Heart left ventricle (tissue), 16 donors: ENCODE results near the gene ZC3H12C. TPM values are rescaled to one million over a fixed set of nuclear protein-coding genes. Genes with fewer than 3 reads are reported as not detected.

Source experiments
- ATAC-seq, 4 donors: fragments of 200-7000 bp; cut with Tn5 transposase; one replicate each; pipeline ENCODE4 v1.9.1; 2020 to 2022; ENCODE audit warnings: moderate library complexity in 4 of 4, mild to moderate bottlenecking in 3 of 4, moderate number of reproducible peaks in 1 of 4
- DNase-seq, 5 donors: peaks; one replicate each; pipeline ENCODE4 v3.0.0-alpha.2; 2020
- H3K27ac ChIP-seq, 12 donors: fragments of 200-600 bp; sonication (generic) in 4 of 12; one replicate each; pipeline versions ENCODE4 v1.5.0 to v1.8.0; 2016 to 2022; ENCODE audit warnings: mild to moderate bottlenecking in 2 of 12
- H3K27me3 ChIP-seq, 9 donors: fragments of 200-600 bp; sonication (generic) in 2 of 9; one replicate each; pipeline versions ENCODE4 v1.5.1 to v1.8.0; 2016 to 2022; ENCODE audit warnings: mild to moderate bottlenecking in 3 of 9
- H3K36me3 ChIP-seq, 9 donors: fragments of 200-600 bp; sonication (generic) in 2 of 9; one replicate each; pipeline versions ENCODE4 v1.5.0 to v1.8.0; 2018 to 2022; ENCODE audit warnings: mild to moderate bottlenecking in 2 of 9
- H3K4me1 ChIP-seq, 12 donors: fragments of 200-600 bp; sonication (generic) in 4 of 12; one replicate each; pipeline versions ENCODE4 v1.5.0 to v1.8.0; 2016 to 2022; ENCODE audit warnings: mild to moderate bottlenecking in 3 of 12
- H3K4me3 ChIP-seq, 12 donors: fragments of 200-600 bp; sonication (generic) in 4 of 12; one replicate each; pipeline versions ENCODE4 v1.5.0 to v1.8.0; 2017 to 2022; ENCODE audit warnings: mild to moderate bottlenecking in 9 of 12, moderate library complexity in 4 of 12
- H3K9me3 ChIP-seq, 12 donors: fragments of 200-600 bp; sonication (generic) in 4 of 12; one replicate each; pipeline versions ENCODE4 v1.5.0 to v1.8.0; 2016 to 2022; ENCODE audit warnings: mild to moderate bottlenecking in 1 of 12
- POLR2A ChIP-seq, 2 donors: fragments of 450-650 bp; IDR thresholded peaks; one replicate each; pipeline ENCODE4 v1.6.1; 2017; ENCODE audit warnings: antibody characterized with exemption in 2 of 2, mild to moderate bottlenecking in 2 of 2, moderate library complexity in 2 of 2
- WGBS, 4 donors: extraction: QIAGEN DNeasy Blood & Tissue Kit in 2 of 4; methylation state at CpG; one replicate each; pipeline versions ENCODE4 v1.1.5 to v1.1.7; 2013 to 2018; 5-methylcytosine and 5-hydroxymethylcytosine counted together
- intact Hi-C, 10 donors: fragments of 100-400 bp; cut with DNase I; formaldehyde crosslinking; loops; one replicate each; pipeline versions ENCODE4 v1.11.1 to v1.14.2; 2022
- polyA plus RNA-seq, 2 donors: library from polyadenylated mRNA; stranded (reverse); fragments of 200-250 nt; gene quantifications; one replicate each; pipeline ENCODE4 v1.2.3, GENCODE V29; 2013
- total RNA-seq, 9 donors: library from RNA; depleted of rRNA in 2 of 9; stranded (reverse); fragments of >200 nt in 2 of 9; fragmentation: NEBNext Ultra II Directional in 3 of 9; extraction: Animal tissue kit (Norgen Biotek cat#: 25700) in 3 of 9; gene quantifications; one replicate each; pipeline versions ENCODE4 v1.1.0 to v1.2.4, GENCODE V29; 2016 to 2023
- TF ChIP-seq, protein P1 (sequence below), 12 donors: fragments of 200-600 bp; sonication (generic) in 4 of 12; IDR thresholded peaks; one replicate each; pipeline versions ENCODE4 v1.5.0 to v1.8.0; 2018 to 2022; ENCODE audit warnings: antibody characterized with exemption in 12 of 12, mild to moderate bottlenecking in 5 of 12
- donor health status: ischemic (EF 13 %, LVEDD 7.1; RV severe dilation, severe dysfunction).
- donor health status: healthy with polysubstance abuse.
- donor health status: DM: no; HTN: yes; CAD: no.
- donor health status: DM: no; HTN: no; CAD: no.
- donor health status: ischemic (EF 25% LVEDD 6.9; RV normal size, moderate dysfunction).
- donor health status: ischemic (EF 25% LVEDD 5.7; RV mildly dilated, moderate dysfunction).
- donor health status: healthy.
- donor health status: DM: yes; HTN: yes; CAD: no.
- donor health status: ischemic (EF 35%, LVEDD 5.7; RV mildly dilated, moderate dysfunction).
- donor health status: nonischemic (EF 11% LVEDD 7.7; RV severe dilation, severe dysfunction).
- donor health status: DM: yes; HTN: yes; CAD: no.
- donor health status: PGD.
- donor health status: ischemic (EF 29% LVEDD 5.4; RV normal size, mild dysfunction).
- donor health status: nonischemic (EF 23%, LVEDD 6.1; RV moderate dilation, normal function).

Gene ZC3H12C
- total and polyA plus RNA-seq, 11 donors, result 2.1 to 24.3 (median 17.3) TPM

DNA sequence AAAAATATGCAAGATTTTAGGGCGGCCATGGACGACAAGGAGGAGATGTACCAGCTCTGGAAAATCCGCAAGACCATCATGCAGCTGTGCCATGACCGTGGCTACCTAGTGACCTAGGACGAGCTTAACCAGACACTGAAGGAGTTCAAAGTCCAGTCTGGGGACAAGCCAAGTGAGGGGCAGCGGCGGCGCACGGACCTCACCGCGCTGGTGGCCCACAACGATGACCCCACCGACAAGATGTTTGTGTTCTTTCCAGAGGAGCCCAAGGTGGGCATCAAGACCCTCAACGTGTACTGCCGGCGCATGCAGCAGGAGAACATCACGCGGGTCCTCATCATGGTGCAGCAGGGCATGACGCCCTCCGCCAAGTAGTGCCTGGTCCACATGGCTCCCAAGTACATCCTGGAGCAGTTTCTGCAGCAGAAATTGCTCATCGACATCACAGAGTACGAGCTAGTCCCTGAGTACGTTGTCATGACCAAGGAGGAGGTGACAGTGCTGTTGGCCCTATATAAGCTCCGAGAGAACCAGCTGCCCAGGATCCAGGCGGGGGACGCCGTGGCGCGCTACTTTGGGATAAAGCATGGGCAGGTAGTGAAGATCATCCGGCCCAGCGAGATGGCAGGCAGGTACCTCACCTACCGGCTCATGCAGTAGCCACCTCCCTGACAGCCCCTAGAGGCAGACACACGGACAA is 43.5 kb upstream of the ZC3H12C start:
- intact Hi-C loops, result no loop called here
- no peak overlapping the region for H3K27ac ChIP-seq
- H3K9me3 ChIP-seq, result peaks cover 0 to 20% (median 9%) of the 10 kb centered on the region in 12 donors
- no peak overlapping the region for H3K4me3 ChIP-seq
- no peaks in the 10 kb centered on the region for H3K4me1 ChIP-seq
- no peaks in the 10 kb centered on the region for H3K36me3 ChIP-seq
- DNase-seq (peak in 1 of 5 donors; percentile 51), ATAC-seq (no peak)
- WGBS, 4 donors, result 93 to 97% (median 96%) methylated on average over 28 to 33 of the region's 33 CpGs
- no peak for TF ChIP-seq POLR2A (IDR thresholded peaks at IDR 0.05)
- TF ChIP-seq, protein P1, sequence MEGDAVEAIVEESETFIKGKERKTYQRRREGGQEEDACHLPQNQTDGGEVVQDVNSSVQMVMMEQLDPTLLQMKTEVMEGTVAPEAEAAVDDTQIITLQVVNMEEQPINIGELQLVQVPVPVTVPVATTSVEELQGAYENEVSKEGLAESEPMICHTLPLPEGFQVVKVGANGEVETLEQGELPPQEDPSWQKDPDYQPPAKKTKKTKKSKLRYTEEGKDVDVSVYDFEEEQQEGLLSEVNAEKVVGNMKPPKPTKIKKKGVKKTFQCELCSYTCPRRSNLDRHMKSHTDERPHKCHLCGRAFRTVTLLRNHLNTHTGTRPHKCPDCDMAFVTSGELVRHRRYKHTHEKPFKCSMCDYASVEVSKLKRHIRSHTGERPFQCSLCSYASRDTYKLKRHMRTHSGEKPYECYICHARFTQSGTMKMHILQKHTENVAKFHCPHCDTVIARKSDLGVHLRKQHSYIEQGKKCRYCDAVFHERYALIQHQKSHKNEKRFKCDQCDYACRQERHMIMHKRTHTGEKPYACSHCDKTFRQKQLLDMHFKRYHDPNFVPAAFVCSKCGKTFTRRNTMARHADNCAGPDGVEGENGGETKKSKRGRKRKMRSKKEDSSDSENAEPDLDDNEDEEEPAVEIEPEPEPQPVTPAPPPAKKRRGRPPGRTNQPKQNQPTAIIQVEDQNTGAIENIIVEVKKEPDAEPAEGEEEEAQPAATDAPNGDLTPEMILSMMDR (IDR thresholded peaks at IDR 0.05), result no peak
- H3K27me3 ChIP-seq, result no peaks in the 10 kb centered on the region

DNA sequence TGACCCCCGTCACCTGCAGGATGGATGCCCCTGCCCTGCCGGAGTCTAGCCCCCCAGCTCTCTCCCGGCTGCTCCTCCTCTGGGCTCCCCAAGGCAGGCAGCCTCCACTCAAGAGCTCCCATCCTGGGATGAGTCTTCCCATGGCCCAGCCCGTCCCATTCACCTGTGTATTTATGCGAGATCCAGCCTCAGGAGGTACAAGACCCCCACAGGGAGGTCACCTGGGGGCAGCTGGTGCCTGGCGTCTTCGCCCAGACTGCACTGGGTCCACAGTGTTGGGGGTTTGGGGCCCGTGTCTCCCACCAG is 43.0 kb upstream of the ZC3H12C start:
- intact Hi-C loops, result no loop called here
- Histone ChIP-seq H3K27me3 (no peaks in the 10 kb centered on the region), H3K4me1 (no peaks in the 10 kb centered on the region), H3K27ac (no peak overlapping the region), H3K9me3 (peaks cover 0 to 24% (median 9%) of the 10 kb centered on the region in 12 donors), H3K36me3 (no peaks in the 10 kb centered on the region), H3K4me3 (no peak overlapping the region)
- no peak for ATAC-seq
- TF ChIP-seq, protein P1 (IDR thresholded peaks at IDR 0.05), result no peak
- TF ChIP-seq POLR2A (IDR thresholded peaks at IDR 0.05), result no peak
- peak in 1 of 5 donors; percentile 55 for DNase-seq
- 87 to 95% (median 93%) methylated on average over 6 to 8 of the region's 8 CpGs for WGBS, 4 donors

- Histone ChIP-seq H3K9me3 (peaks cover 0 to 24% (median 9%) of the 10 kb centered on the region in 12 donors), H3K4me3 (no peak overlapping the region), H3K4me1 (no peaks in the 10 kb centered on the region), H3K27me3 (no peaks in the 10 kb centered on the region), H3K36me3 (no peaks in the 10 kb centered on the region), H3K27ac (no peak overlapping the region)
- TF ChIP-seq POLR2A (IDR thresholded peaks at IDR 0.05), result no peak
- TF ChIP-seq, protein P1 (IDR thresholded peaks at IDR 0.05), result no peak
- WGBS, 4 donors, result 92 to 95% (median 93%) methylated on average over 11 of the region's 11 CpGs
- intact Hi-C loops, result no loop called here
- DNase-seq (no peak), ATAC-seq (no peak)
These were observed 39.3 kb upstream of the ZC3H12C start for GRCh38 chr11:110053848-110054414.

DNA sequence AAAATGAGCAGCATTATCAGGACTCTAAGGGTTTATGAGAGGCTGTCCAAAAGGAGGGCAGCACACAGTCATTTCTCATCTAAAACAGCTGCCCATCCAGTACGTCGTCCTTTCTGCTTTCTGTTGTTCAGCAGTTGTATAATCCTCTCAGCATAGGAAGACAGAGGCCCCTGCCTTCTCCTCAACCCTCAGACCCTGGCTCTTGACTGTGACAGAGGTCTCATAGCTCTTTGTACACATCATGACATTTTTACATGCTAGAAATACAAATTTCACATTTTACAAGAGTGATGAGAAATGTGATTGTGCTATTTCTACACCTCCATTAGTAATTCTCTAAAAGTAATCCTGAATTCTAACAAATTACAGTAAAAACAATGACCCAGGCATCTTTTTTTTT is 36.2 kb upstream of the ZC3H12C start:
- no peak overlapping the region for H3K27ac ChIP-seq
- H3K36me3 ChIP-seq, result no peaks in the 10 kb centered on the region
- H3K4me1 ChIP-seq, result no peaks in the 10 kb centered on the region
- H3K4me3 ChIP-seq, result no peak overlapping the region
- intact Hi-C loops, result no loop called here
- ATAC-seq (no peak), DNase-seq (no peak)
- H3K27me3 ChIP-seq, result no peaks in the 10 kb centered on the region
- WGBS, 4 donors, result 50 to 83% (median 77%) methylated on average over 2 of the region's 2 CpGs
- TF ChIP-seq, protein P1 (IDR thresholded peaks at IDR 0.05), result no peak
- no peak for TF ChIP-seq POLR2A (IDR thresholded peaks at IDR 0.05)
- peaks cover 0 to 21% (median 9%) of the 10 kb centered on the region in 12 donors for H3K9me3 ChIP-seq
